Measurements from ENCODE around the gene FBXL15.
"Not testable (repeated sequence)": the region's sequence is repeated elsewhere in the genome, so short reads cannot be mapped to it uniquely, and the experiment has no call there.

FBXL15 gene

GRCh38 chr10:102450374-102451104 lies 29.9 kb downstream of the FBXL15 start:
- peak; percentile 87 for ATAC-seq
- Mint-ChIP-seq H3K27ac (peak overlapping the region; percentile 93 to 98), H3K4me1 (peaks cover 54% of the 10 kb centered on the region), H3K27me3 (no peaks in the 10 kb centered on the region), H3K9me3 (no peaks in the 10 kb centered on the region), H3K4me3 (peak overlapping the region; percentile 96 to 97)
- DNase-seq = peak; percentile 91 to 93

GRCh38 chr10:102451105-102451969 lies 30.7 kb downstream of the FBXL15 start, which contains the start of gene C10orf95:
Gene C10orf95, minus strand, starts transcription at chr10:102451543. Its CDS starts 450 bp downstream, at chr10:102451093.
- ATAC-seq = no peak
- peak within 1 kb of the TSS; percentile 86 to 98 for H3K27ac Mint-ChIP-seq
- no peaks in the 10 kb centered on the region for H3K27me3 Mint-ChIP-seq
- H3K4me3 Mint-ChIP-seq = peak within 1 kb of the TSS; percentile 96 to 97
- no peak for DNase-seq
- peaks cover 54% of the 10 kb centered on the region for H3K4me1 Mint-ChIP-seq
- no peaks in the 10 kb centered on the region for H3K9me3 Mint-ChIP-seq

- Mint-ChIP-seq H3K27ac (peak overlapping the region; percentile 90 to 97), H3K4me1 (peaks cover 54% of the 10 kb centered on the region), H3K4me3 (peak overlapping the region; percentile 91 to 96), H3K9me3 (no peaks in the 10 kb centered on the region), H3K27me3 (no peaks in the 10 kb centered on the region)
- ATAC-seq = peak; percentile 75
- peak; percentile 71 to 87 for DNase-seq
These were observed 32.2 kb downstream of the FBXL15 start for GRCh38 chr10:102452672-102453340.

DNA sequence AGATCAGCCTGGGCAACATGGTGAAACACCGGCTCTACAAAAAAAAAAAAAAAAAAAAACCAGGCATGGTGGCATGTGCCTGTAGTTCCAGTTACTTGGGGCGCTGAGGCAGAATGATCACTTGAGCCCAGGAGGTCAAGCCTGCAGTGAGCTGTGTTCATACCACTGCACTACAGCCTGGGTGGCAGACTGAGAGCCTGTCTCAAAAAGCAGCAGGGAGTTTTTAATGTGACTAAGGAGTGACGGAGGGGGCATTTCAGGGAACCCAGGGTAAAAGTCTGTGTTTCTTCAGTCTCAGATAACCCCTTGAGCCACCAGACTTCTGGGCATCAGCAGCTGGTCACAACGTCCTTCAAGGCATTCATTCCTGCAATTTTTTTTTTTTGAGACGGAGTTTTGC lies 32.9 kb downstream of the FBXL15 start:
- Mint-ChIP-seq H3K4me3 (peak overlapping the region in 1 of 2 donors; percentile 55), H3K9me3 (no peaks in the 10 kb centered on the region), H3K27me3 (no peaks in the 10 kb centered on the region), H3K27ac (peak overlapping the region in 1 of 2 donors; percentile 97), H3K4me1 (peaks cover 54% of the 10 kb centered on the region)
- DNase-seq = no peak
- ATAC-seq = no peak

- peak overlapping the region in 1 of 2 donors; percentile 69 for H3K27ac Mint-ChIP-seq
- not testable (repeated sequence) for H3K27me3 Mint-ChIP-seq, H3K9me3 Mint-ChIP-seq, H3K4me3 Mint-ChIP-seq, DNase-seq, ATAC-seq
- peaks cover 44% of the 10 kb centered on the region for H3K4me1 Mint-ChIP-seq
These were observed 34.2 kb downstream of the FBXL15 start for GRCh38 chr10:102454662-102455487.

- no peak overlapping the region for H3K4me3 Mint-ChIP-seq
- ATAC-seq = no peak
- peak overlapping the region in 1 of 2 donors; percentile 29 for H3K27ac Mint-ChIP-seq
- peaks cover 49% of the 10 kb centered on the region for H3K4me1 Mint-ChIP-seq
- H3K27me3 Mint-ChIP-seq = no peaks in the 10 kb centered on the region
- DNase-seq = no peak
- no peaks in the 10 kb centered on the region for H3K9me3 Mint-ChIP-seq
These were observed 35.3 kb downstream of the FBXL15 start for GRCh38 chr10:102455893-102456471.

DNA sequence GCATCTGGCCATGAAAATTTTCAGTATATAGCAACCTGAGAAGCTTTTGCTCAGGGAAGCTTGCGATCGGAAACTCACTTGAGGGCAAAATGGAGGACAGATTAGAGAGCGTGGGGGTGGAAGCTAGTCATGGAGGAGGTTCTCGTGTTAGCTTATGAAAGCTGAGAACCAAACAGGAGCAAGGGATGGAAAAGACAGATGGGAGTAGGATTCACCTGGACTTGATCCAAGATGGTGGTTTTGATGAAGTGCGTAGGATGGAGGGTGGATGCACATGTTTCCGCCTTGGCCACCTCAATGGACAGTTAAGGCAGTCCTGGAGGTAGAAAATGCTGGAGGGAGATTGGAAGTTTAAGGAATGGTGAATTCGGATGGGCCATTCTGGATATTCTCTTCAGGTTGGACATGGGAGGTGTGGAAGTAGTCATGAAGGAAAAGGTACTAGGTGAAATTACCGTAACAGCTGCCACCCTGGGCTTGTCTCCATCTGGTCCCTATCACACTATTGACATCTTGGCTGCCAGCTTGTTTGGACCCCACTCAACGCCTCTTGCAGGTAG lies 37.0 kb downstream of the FBXL15 start:
- Mint-ChIP-seq H3K27me3 (no peaks in the 10 kb centered on the region), H3K4me3 (no peak overlapping the region), H3K27ac (peak overlapping the region in 1 of 2 donors; percentile 5), H3K9me3 (no peaks in the 10 kb centered on the region), H3K4me1 (peaks cover 50% of the 10 kb centered on the region)
- no peak for DNase-seq
- no peak for ATAC-seq

DNA sequence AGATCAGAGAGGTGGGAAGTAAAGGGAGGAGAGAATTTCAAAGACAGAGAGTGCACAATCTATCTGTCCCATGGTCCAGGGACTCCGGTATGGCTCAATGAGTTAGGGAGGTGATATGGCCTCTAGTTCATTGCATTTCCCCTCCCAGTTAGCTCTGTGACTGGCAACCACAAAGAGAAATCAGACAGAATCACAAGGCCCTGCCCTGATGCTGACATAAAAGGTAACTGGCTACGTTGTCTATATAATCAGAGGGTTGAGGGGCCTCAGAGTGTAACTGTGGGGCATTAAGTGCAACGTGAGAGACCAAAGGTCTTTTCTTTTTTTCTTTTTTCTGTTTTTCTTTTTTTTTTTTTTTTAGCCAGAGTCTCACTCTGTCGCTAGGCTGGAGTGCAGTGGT lies 38.0 kb downstream of the FBXL15 start:
- H3K4me1 Mint-ChIP-seq = peaks cover 50% of the 10 kb centered on the region
- ATAC-seq (no peak), DNase-seq (no peak)
- H3K27ac Mint-ChIP-seq = no peak overlapping the region
- H3K9me3 Mint-ChIP-seq = no peaks in the 10 kb centered on the region
- no peaks in the 10 kb centered on the region for H3K27me3 Mint-ChIP-seq
- H3K4me3 Mint-ChIP-seq = no peak overlapping the region

DNA sequence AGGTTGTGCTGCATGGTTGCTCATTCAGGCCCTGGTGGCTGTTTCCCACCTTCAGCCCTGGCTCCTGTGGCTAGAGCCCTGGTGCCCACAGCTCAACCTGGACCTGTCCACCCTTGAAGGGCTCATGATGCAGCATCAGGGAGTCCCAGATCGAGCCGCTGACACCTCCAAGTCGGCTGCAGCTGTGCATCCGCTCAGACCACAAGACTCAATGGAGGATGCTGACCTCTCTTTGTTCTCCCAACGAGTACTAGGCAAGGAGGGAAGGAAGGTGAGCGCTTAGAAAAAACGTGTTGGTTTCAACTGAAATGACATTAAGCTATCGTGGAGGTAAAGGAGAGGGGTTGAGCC lies 40.2 kb downstream of the FBXL15 start:
- H3K9me3 Mint-ChIP-seq = no peaks in the 10 kb centered on the region
- ATAC-seq = peak; percentile 48
- DNase-seq = no peak
- no peaks in the 10 kb centered on the region for H3K27me3 Mint-ChIP-seq
- peaks cover 46% of the 10 kb centered on the region for H3K4me1 Mint-ChIP-seq
- H3K4me3 Mint-ChIP-seq = peak overlapping the region; percentile 89 to 98
- peak overlapping the region; percentile 71 to 92 for H3K27ac Mint-ChIP-seq

DNA sequence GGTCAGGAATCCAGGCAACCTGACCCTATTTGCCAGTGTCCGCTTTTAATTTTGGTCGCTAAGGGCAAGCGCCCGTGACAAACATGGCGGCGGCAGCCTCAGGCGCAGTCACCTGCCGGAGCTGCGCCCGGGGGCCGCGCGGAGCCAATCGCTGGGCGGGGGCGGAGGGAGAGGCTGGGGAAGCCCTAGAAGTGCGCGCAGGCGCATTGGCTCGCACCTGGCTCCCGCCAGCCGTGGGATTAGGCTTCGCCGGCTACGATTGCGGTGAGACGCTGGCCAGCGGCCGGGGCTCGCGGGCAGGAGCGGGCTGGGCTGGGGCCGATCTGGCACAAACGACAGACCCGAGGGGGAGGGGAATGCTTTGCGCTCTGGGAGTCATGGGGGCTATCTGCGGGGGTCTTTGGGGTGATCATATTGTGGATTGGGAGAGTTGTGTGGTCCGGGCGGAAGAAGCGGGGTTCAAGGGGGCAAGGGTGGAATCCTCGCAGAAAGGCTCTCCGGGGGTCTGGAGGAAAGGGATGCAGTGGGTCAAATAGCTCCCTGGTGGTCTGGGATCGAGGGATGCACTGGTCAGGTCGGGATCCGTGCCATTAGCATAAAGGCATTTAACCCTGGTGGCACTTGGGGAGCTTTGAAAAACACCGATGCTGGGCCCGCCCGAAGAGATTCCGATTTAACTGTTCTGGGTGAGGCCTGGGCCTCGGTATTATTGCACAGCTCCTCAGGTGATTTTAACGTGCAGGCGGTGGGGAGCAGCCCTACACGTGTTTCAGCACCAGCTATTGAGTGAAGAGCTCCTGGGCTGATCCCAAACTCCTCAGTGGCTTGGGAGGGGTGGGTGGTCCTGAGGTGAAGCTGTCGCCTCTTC lies 40.8 kb downstream of the FBXL15 start:
- DNase-seq = peak; percentile 90 to 93
- H3K27me3 Mint-ChIP-seq = no peaks in the 10 kb centered on the region
- H3K27ac Mint-ChIP-seq = peak overlapping the region; percentile 92 to 97
- H3K9me3 Mint-ChIP-seq = no peaks in the 10 kb centered on the region
- ATAC-seq = peak; percentile 96
- peaks cover 48% of the 10 kb centered on the region for H3K4me1 Mint-ChIP-seq
- peak overlapping the region; percentile 89 to 98 for H3K4me3 Mint-ChIP-seq

DNA sequence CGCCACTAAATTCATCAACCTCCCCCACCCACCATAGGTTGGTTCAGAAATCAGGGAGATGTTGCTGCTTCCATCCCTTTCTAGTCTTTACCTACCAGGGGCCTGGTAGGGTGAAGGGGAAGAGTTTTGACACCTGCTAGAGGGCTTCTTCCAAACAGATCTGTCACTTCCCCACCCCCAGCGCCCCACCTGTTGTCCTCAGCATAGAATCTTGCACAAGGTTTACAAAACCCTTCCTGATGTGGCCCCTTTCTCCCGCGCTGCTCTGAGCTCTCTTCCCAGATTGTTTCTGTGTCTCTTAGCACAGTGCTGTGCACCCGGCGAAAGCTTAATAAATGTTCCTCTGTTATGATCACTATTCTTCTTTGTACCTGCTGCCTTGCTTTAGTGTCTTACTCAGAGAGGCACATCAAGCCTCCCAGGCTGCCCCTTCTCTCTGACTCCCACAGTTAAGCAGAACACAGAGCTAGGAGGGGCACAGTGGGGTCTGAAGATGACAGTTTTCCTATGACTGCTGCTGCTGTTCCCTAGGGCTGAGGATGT lies 41.9 kb downstream of the FBXL15 start:
- ATAC-seq (no peak), DNase-seq (no peak)
- peaks cover 48% of the 10 kb centered on the region for H3K4me1 Mint-ChIP-seq
- no peaks in the 10 kb centered on the region for H3K9me3 Mint-ChIP-seq
- H3K27ac Mint-ChIP-seq = peak overlapping the region in 1 of 2 donors; percentile 38
- peak overlapping the region; percentile 89 to 98 for H3K4me3 Mint-ChIP-seq
- H3K27me3 Mint-ChIP-seq = no peaks in the 10 kb centered on the region

DNA sequence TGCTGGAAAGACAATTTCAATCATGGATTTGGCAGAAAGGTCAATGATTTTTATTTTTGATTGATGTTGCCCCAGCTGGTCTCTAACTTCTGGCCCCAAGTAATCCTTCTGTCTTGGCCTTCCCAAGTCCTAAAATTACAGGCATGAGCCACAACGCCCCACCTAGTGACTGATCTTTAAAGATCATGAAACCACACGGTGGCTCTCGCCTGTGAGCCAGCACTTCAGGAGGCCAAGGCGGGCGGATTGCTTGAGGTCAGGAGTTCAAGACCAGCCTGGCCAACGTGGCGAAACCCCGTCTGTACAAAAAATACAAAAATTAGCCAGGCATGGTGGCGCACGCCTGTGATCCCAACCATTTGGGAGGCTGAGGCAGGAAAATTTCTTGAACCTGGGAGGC lies 43.3 kb downstream of the FBXL15 start:
- Mint-ChIP-seq H3K27ac (no peak overlapping the region), H3K9me3 (no peaks in the 10 kb centered on the region)
- no peak for ATAC-seq

DNA sequence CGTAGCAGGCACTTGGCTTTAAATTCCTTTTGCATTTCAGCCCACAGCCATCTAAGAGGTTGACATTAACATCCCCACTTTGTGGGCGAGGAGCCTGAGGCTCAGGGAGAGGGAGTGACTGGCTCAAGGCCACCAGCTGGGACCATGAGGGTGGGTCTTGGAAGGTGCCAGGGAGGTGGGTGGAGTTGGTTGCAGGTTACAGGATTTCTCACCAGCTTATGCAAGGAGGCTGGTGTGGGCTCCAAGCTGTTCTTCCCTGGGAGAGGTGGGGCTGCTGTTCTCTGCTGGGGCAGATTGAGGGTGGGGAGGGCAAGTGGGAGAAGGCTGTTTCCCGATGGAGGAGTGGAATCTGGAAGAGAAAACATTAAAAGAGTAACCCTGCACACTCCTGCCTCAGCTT lies 44.8 kb downstream of the FBXL15 start:
- no peaks in the 10 kb centered on the region for H3K9me3 Mint-ChIP-seq
- H3K4me3 Mint-ChIP-seq = no peak overlapping the region
- H3K27me3 Mint-ChIP-seq = no peaks in the 10 kb centered on the region
- H3K4me1 Mint-ChIP-seq = peaks cover 57% of the 10 kb centered on the region
- no peak overlapping the region for H3K27ac Mint-ChIP-seq
- DNase-seq (no peak), ATAC-seq (no peak)

More for the DNA sequence above, 43.3 kb downstream of the FBXL15 start:
- H3K4me1 Mint-ChIP-seq = peaks cover 52% of the 10 kb centered on the region
- H3K4me3 Mint-ChIP-seq = no peak overlapping the region
- H3K27me3 Mint-ChIP-seq = no peaks in the 10 kb centered on the region
- DNase-seq = no peak

All from stimulated activated naive CD8-positive, alpha-beta T cell treated with anti-CD3 and anti-CD28 coated beads, Interleukin-15, amount 100 ng/mL, for 72 hours (primary cell).